SH-SY5Y (cell line): ENCODE measurements around the gene SERTAD3.

Experiments
- GATA2 ChIP-seq: IDR thresholded peaks from 2 replicates; pipeline ENCODE4 v1.6.1; 2011; ENCODE audit warnings: mild to moderate bottlenecking, low read depth, low read length
- GATA3 ChIP-seq: IDR thresholded peaks from 2 replicates; pipeline ENCODE4 v1.6.1; 2011; ENCODE audit warnings: low read depth, mild to moderate bottlenecking, low read length, moderate library complexity

GRCh38 chr19:40471111-40471510 is 27.0 kb upstream of the SERTAD3 start:
- no peak for TF ChIP-seq GATA2
- no peak for TF ChIP-seq GATA3
